A172 (cell line): ENCODE results near the gene CSGALNACT2. TPM values are rescaled to one million over a fixed set of nuclear protein-coding genes. Genes with fewer than 3 reads are reported as not detected.
"Not testable (repeated sequence)": the region's sequence is repeated elsewhere in the genome, so short reads cannot be mapped to it uniquely, and the experiment has no call there.

Source experiments
- DNase-seq: peaks from one replicate; pipeline ENCODE4 v3.0.0-alpha.2; 2015; ENCODE audit warnings: low spot score
- total RNA-seq: library from RNA; depleted of rRNA; stranded (reverse); fragments of >200 nt; shearing (Covaris generic); gene quantifications from 2 replicates; pipeline ENCODE4 v1.2.3, GENCODE V29; 2014

CSGALNACT2 gene
- total RNA-seq, 1 experiment from 2014 or later, result 15.4 TPM

GRCh38 chr10:43181146-43181545 is 42.9 kb downstream of the CSGALNACT2 start:
- DNase-seq, result no peak

- DNase-seq, result not testable (repeated sequence)
These were observed 45.5 kb downstream of the CSGALNACT2 start for GRCh38 chr10:43183764-43184163.

- no peak for DNase-seq
These were observed 47.9 kb downstream of the CSGALNACT2 start for GRCh38 chr10:43186150-43186549.

GRCh38 chr10:43187213-43187612 is 49.0 kb downstream of the CSGALNACT2 start:
- DNase-seq, result no peak

GRCh38 chr10:43188702-43189101 is 50.5 kb downstream of the CSGALNACT2 start:
- DNase-seq, result no peak

- DNase-seq, result no peak
These were observed 52.0 kb downstream of the CSGALNACT2 start for GRCh38 chr10:43190289-43190688.

- DNase-seq, result no peak
These were observed 52.5 kb downstream of the CSGALNACT2 start for GRCh38 chr10:43190775-43191174.

- DNase-seq, result no peak
These were observed 54.6 kb downstream of the CSGALNACT2 start for GRCh38 chr10:43192884-43193283.

GRCh38 chr10:43193496-43194080 is 55.3 kb downstream of the CSGALNACT2 start:
- no peak for DNase-seq

GRCh38 chr10:43194266-43194665 is 56.0 kb downstream of the CSGALNACT2 start:
- DNase-seq, result no peak

- DNase-seq, result no peak
These were observed 56.6 kb downstream of the CSGALNACT2 start for GRCh38 chr10:43194859-43195258.

- DNase-seq, result no peak
These were observed 57.3 kb downstream of the CSGALNACT2 start for GRCh38 chr10:43195557-43195956.

GRCh38 chr10:43196131-43196980 is 58.1 kb downstream of the CSGALNACT2 start:
- DNase-seq, result no peak

GRCh38 chr10:43196981-43197833 is 59.0 kb downstream of the CSGALNACT2 start:
- DNase-seq, result no peak

GRCh38 chr10:43197834-43198681 is 59.8 kb downstream of the CSGALNACT2 start:
- DNase-seq, result no peak

GRCh38 chr10:43198682-43199005 is 60.4 kb downstream of the CSGALNACT2 start:
- no peak for DNase-seq

GRCh38 chr10:43199088-43199683 is 60.9 kb downstream of the CSGALNACT2 start:
- DNase-seq, result no peak

GRCh38 chr10:43199684-43200537 is 61.7 kb downstream of the CSGALNACT2 start:
- no peak for DNase-seq

- peak; percentile 7 for DNase-seq
These were observed 62.5 kb downstream of the CSGALNACT2 start for GRCh38 chr10:43200538-43201390.
